Progenitor cell of endocrine pancreas (in vitro differentiated cells): Measurements from ENCODE around the gene OR52A5. TPM values are rescaled to one million over a fixed set of nuclear protein-coding genes. Genes with fewer than 3 reads are reported as not detected.
A peak's percentile ranks its signal among the peaks of the same experiment; 100 is the strongest.

ENCODE experiments used
- DNase-seq: peaks from one replicate; pipeline ENCODE4 v3.0.0; 2021; ENCODE audit warnings: low spot score; ENCODE audit not compliant: unreplicated experiment
- H3K27ac Mint-ChIP-seq: 2 replicates; pipeline ENCODE4 v1.8.0; 2021; ENCODE audit warnings: mild to moderate bottlenecking, moderate library complexity, mixed read lengths
- H3K27me3 Mint-ChIP-seq: 2 replicates; pipeline ENCODE4 v1.8.0; 2021; ENCODE audit warnings: mixed read lengths
- H3K36me3 Mint-ChIP-seq: 2 replicates; pipeline ENCODE4 v1.8.0; 2022; ENCODE audit warnings: mixed read lengths; ENCODE audit not compliant: insufficient read depth
- H3K4me1 Mint-ChIP-seq: 2 replicates; pipeline ENCODE4 v1.8.0; 2021; ENCODE audit warnings: low read depth, mixed read lengths
- H3K4me3 Mint-ChIP-seq: 2 replicates; pipeline ENCODE4 v1.8.0; 2021; ENCODE audit warnings: low read depth, mild to moderate bottlenecking, moderate library complexity, mixed read lengths
- H3K9me3 Mint-ChIP-seq: 2 replicates; pipeline ENCODE4 v1.8.0; 2021; ENCODE audit warnings: low read depth, mixed read lengths
- total RNA-seq: library from RNA; stranded (reverse); gene quantifications from 2 replicates; pipeline ENCODE4 v1.2.1, GENCODE V29; 2021
- TF ChIP-seq, protein P1 (sequence below): fragments of 200-600 bp; sonication (generic); IDR thresholded peaks from one replicate; pipeline ENCODE4 v1.5.0; 2021; ENCODE audit warnings: antibody characterized with exemption, mild to moderate bottlenecking; ENCODE audit not compliant: unreplicated experiment

OR52A5 gene
- total RNA-seq, 1 donor from 2014 or later = not detected

DNA sequence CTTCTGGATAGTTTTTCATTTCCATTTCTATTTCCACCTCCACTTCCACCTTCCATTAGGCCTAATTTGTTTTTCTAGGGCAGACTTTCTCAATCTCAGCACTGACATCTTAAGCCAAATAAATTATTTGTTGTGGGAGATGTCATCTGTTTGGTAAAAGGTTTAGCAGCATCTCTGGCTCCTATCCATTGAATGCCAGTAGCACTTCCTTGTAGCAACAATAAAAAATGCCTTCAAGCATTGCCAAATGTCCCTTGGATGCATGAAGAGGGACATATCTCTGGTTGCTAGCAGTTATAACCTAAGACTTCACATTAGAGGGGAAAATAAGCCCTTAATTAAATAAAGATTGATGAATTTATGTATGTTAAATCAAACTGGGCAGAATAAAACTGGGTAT, 1.9 kb downstream of the OR52A5 start:
- Mint-ChIP-seq H3K27me3 (no peaks in the 10 kb centered on the region), H3K4me3 (no peak overlapping the region), H3K9me3 (no peaks in the 10 kb centered on the region), H3K27ac (no peak overlapping the region), H3K4me1 (no peaks in the 10 kb centered on the region), H3K36me3 (no peaks in the 10 kb centered on the region)
- TF ChIP-seq, protein P1, sequence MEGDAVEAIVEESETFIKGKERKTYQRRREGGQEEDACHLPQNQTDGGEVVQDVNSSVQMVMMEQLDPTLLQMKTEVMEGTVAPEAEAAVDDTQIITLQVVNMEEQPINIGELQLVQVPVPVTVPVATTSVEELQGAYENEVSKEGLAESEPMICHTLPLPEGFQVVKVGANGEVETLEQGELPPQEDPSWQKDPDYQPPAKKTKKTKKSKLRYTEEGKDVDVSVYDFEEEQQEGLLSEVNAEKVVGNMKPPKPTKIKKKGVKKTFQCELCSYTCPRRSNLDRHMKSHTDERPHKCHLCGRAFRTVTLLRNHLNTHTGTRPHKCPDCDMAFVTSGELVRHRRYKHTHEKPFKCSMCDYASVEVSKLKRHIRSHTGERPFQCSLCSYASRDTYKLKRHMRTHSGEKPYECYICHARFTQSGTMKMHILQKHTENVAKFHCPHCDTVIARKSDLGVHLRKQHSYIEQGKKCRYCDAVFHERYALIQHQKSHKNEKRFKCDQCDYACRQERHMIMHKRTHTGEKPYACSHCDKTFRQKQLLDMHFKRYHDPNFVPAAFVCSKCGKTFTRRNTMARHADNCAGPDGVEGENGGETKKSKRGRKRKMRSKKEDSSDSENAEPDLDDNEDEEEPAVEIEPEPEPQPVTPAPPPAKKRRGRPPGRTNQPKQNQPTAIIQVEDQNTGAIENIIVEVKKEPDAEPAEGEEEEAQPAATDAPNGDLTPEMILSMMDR = no peak
- no peak for DNase-seq

- no peak for DNase-seq
- TF ChIP-seq, protein P1 = no peak
- no peaks in the 10 kb centered on the region for H3K9me3 Mint-ChIP-seq
- no peak overlapping the region for H3K4me3 Mint-ChIP-seq
- no peak overlapping the region for H3K27ac Mint-ChIP-seq
- H3K27me3 Mint-ChIP-seq = no peaks in the 10 kb centered on the region
- H3K36me3 Mint-ChIP-seq = no peaks in the 10 kb centered on the region
- H3K4me1 Mint-ChIP-seq = no peaks in the 10 kb centered on the region
Observed at GRCh38 chr11:5131584-5132335, 6.4 kb downstream of the OR52A5 start.

DNA sequence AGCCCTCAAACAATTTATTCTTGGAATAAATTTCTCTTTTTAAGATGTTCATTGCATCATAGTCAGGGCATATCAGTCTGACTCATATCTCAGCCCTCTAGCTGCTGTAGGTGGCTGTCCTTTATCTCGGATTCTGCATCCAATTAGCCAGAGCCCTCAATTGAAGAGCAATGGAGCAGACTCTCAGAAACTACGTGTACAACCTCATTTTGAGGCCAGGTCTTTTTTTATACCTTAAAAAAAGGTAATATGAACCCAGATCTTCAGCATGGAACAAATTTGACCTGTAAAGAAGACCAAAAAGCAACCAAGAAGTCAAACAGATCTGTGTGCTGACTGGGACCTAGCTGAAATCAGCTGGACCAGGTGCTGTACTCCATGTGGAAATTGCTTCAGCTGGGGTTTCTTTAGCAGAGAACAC, 8.7 kb downstream of the OR52A5 start:
- Mint-ChIP-seq H3K36me3 (no peaks in the 10 kb centered on the region), H3K27me3 (no peaks in the 10 kb centered on the region), H3K27ac (no peak overlapping the region), H3K4me1 (no peaks in the 10 kb centered on the region), H3K4me3 (no peak overlapping the region), H3K9me3 (no peaks in the 10 kb centered on the region)
- no peak for DNase-seq
- TF ChIP-seq, protein P1 = no peak

- H3K27ac Mint-ChIP-seq = no peak overlapping the region
- no peak overlapping the region for H3K4me3 Mint-ChIP-seq
- TF ChIP-seq, protein P1 = no peak
Observed at GRCh38 chr11:5124891-5125620, 13.1 kb downstream of the OR52A5 start.

DNA sequence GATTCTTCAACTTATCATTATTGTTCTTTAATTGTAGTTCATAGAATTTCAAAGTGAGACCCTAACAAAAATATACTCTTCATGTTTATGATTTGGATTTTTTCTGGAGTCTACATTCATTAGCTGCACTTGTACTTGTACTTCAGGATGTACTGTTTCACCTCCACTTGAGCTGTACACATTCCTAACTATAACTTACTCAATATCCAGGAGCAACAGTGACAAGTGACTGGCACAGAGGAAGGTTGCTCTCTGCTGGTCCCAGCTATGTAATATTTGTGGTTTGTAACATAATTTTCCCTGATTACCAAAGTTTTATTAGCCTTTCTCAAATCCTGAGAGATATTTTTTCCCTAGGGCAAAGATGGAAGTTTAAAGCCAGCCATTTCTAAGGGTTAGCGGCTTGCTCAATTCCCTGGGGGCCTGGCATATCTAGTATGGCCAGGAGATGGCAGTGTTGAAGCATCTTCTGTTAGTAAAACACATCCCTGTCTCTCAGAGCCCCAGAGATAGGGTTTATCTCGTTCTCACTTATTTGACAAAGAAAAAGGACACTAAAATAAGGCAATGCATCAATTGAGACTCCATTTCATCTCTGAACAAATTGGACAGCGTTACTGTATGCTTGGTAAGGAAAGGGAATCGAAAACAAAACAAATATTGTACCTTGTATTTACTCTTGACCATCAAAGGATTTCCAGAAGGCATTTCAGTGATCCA, 14.2 kb downstream of the OR52A5 start:
- no peaks in the 10 kb centered on the region for H3K9me3 Mint-ChIP-seq
- DNase-seq = peak; percentile 41
- H3K27ac Mint-ChIP-seq = no peak overlapping the region
- no peak overlapping the region for H3K4me3 Mint-ChIP-seq
- H3K36me3 Mint-ChIP-seq = no peaks in the 10 kb centered on the region
- peaks cover 8% of the 10 kb centered on the region for H3K27me3 Mint-ChIP-seq
- H3K4me1 Mint-ChIP-seq = no peaks in the 10 kb centered on the region
- TF ChIP-seq, protein P1 = peak; percentile 93

More at GRCh38 chr11:5124891-5125620, 13.1 kb downstream of the OR52A5 start:
- no peaks in the 10 kb centered on the region for H3K36me3 Mint-ChIP-seq
- no peaks in the 10 kb centered on the region for H3K9me3 Mint-ChIP-seq
- H3K4me1 Mint-ChIP-seq = no peaks in the 10 kb centered on the region
- H3K27me3 Mint-ChIP-seq = peaks cover 8% of the 10 kb centered on the region
- DNase-seq = no peak
